H9 (cell line): ENCODE data around the gene CDK11A. TPM values are rescaled to one million over a fixed set of nuclear protein-coding genes. Genes with fewer than 3 reads are reported as not detected.

ENCODE experiments used
- DNase-seq: peaks from one replicate; pipeline ENCODE4 v3.0.0-alpha.2; 2017
- H2AFZ ChIP-seq: one replicate; pipeline ENCODE4 v1.6.1; 2013; ENCODE audit warnings: mild to moderate bottlenecking, low read length, control low read depth, moderate library complexity
- H2AK5ac ChIP-seq: 2 replicates; pipeline ENCODE4 v1.6.1; 2013; ENCODE audit warnings: low read length, control low read depth, mixed read lengths; ENCODE audit not compliant: insufficient read length
- H2BK120ac ChIP-seq: one replicate; pipeline ENCODE4 v1.6.1; 2013; ENCODE audit warnings: low read depth, mild to moderate bottlenecking, low read length, control low read depth, inconsistent platforms; ENCODE audit not compliant: poor library complexity, severe bottlenecking
- H2BK12ac ChIP-seq: 2 replicates; pipeline ENCODE4 v1.6.1; 2013; ENCODE audit warnings: low read length, control low read depth, mixed read lengths, low read depth; ENCODE audit not compliant: insufficient read length
- H2BK15ac ChIP-seq: 2 replicates; pipeline ENCODE4 v1.6.1; 2013; ENCODE audit warnings: low read depth, low read length, control low read depth
- H2BK20ac ChIP-seq: one replicate; pipeline ENCODE4 v1.6.1; 2013; ENCODE audit warnings: low read depth, mild to moderate bottlenecking, low read length, control low read depth, inconsistent platforms; ENCODE audit not compliant: poor library complexity, severe bottlenecking
- H2BK5ac ChIP-seq: 2 replicates; pipeline ENCODE4 v1.6.1; 2013; ENCODE audit warnings: low read length, control low read depth, mixed read lengths; ENCODE audit not compliant: insufficient read length
- H3K14ac ChIP-seq: 2 replicates; pipeline ENCODE4 v1.6.1; 2013; ENCODE audit warnings: low read length, control low read depth; ENCODE audit not compliant: insufficient read depth
- H3K18ac ChIP-seq: 2 replicates; pipeline ENCODE4 v1.6.1; 2013; ENCODE audit warnings: low read depth, mild to moderate bottlenecking, mixed read lengths, low read length, control low read depth; ENCODE audit not compliant: insufficient read length
- H3K23ac ChIP-seq: 2 replicates; pipeline ENCODE4 v1.6.1; 2013; ENCODE audit warnings: low read length, control low read depth, mixed read lengths, low read depth; ENCODE audit not compliant: insufficient read length
- H3K23me2 ChIP-seq: 2 replicates; pipeline ENCODE4 v1.6.1; 2013; ENCODE audit warnings: low read depth, mild to moderate bottlenecking, mixed read lengths, low read length, control low read depth; ENCODE audit not compliant: insufficient read length, poor library complexity, severe bottlenecking
- H3K27ac ChIP-seq: 2 replicates; pipeline ENCODE4 v1.5.1; 2013; ENCODE audit warnings: low read length, control low read depth, mixed read lengths, low read depth; ENCODE audit not compliant: insufficient read length
- H3K27me3 ChIP-seq: 2 replicates; pipeline ENCODE4 v1.6.1; 2013; ENCODE audit warnings: low read length, control low read depth, inconsistent platforms; ENCODE audit not compliant: insufficient read depth
- H3K4ac ChIP-seq: 2 replicates; pipeline ENCODE4 v1.6.1; 2013; ENCODE audit warnings: low read depth, mild to moderate bottlenecking, control low read depth, inconsistent platforms, low read length, moderate library complexity
- H3K4me1 ChIP-seq: 2 replicates; pipeline ENCODE4 v1.6.1; 2013; ENCODE audit warnings: low read length, control low read depth, inconsistent platforms; ENCODE audit not compliant: insufficient read depth
- H3K4me2 ChIP-seq: 2 replicates; pipeline ENCODE4 v1.6.1; 2013; ENCODE audit warnings: low read length, control low read depth, mixed read lengths; ENCODE audit not compliant: insufficient read length, insufficient read depth
- H3K56ac ChIP-seq: 2 replicates; pipeline ENCODE4 v1.6.1; 2013; ENCODE audit warnings: low read depth, mild to moderate bottlenecking, mixed read lengths, low read length, control low read depth; ENCODE audit not compliant: insufficient read length
- H3K79me1 ChIP-seq: 2 replicates; pipeline ENCODE4 v1.6.1; 2013; ENCODE audit warnings: low read depth, mild to moderate bottlenecking, moderate library complexity, low read length, control low read depth, inconsistent platforms; ENCODE audit not compliant: insufficient read depth, poor library complexity, severe bottlenecking
- H3K79me2 ChIP-seq: 2 replicates; pipeline ENCODE4 v1.6.1; 2013; ENCODE audit warnings: low read length, control low read depth, inconsistent platforms; ENCODE audit not compliant: insufficient read depth
- H3K9ac ChIP-seq: 2 replicates; pipeline ENCODE4 v1.6.1; 2013; ENCODE audit warnings: low read length, control low read depth, mixed read lengths; ENCODE audit not compliant: insufficient read length; ENCODE audit errors: extremely low read depth
- H3K9me3 ChIP-seq: one replicate; pipeline ENCODE4 v1.6.1; 2013; ENCODE audit warnings: low read depth, low read length, inconsistent platforms; ENCODE audit not compliant: control insufficient read depth
- H3T11ph ChIP-seq: one replicate; pipeline ENCODE4 v1.6.1; 2013; ENCODE audit warnings: mild to moderate bottlenecking, low read length, control low read depth, inconsistent platforms
- H4K20me1 ChIP-seq: one replicate; pipeline ENCODE4 v1.6.1; 2013; ENCODE audit not compliant: control insufficient read depth, insufficient read length, insufficient read depth
- H4K5ac ChIP-seq: 2 replicates; pipeline ENCODE4 v1.6.1; 2013; ENCODE audit warnings: low read depth, mild to moderate bottlenecking, mixed read lengths, low read length, control low read depth; ENCODE audit not compliant: insufficient read length
- H4K8ac ChIP-seq: replicated peaks from 2 replicates; pipeline ENCODE4 v1.6.1; 2013; ENCODE audit warnings: low read length, control low read depth, mixed read lengths, low read depth; ENCODE audit not compliant: insufficient read length
- H4K91ac ChIP-seq: 2 replicates; pipeline ENCODE4 v1.6.1; 2013; ENCODE audit warnings: low read depth, mild to moderate bottlenecking, moderate library complexity, mixed read lengths, low read length, control low read depth; ENCODE audit not compliant: insufficient read length
- H3K27ac Mint-ChIP-seq, 3 experiments: 2 replicates in 2 of 3; 3 replicates in 1 of 3; pipeline ENCODE4 v1.8.0; 2020 to 2021; ENCODE audit warnings: mixed read lengths in 3 of 3, mild to moderate bottlenecking in 1 of 3, moderate library complexity in 1 of 3
- H3K27me3 Mint-ChIP-seq: 2 replicates; pipeline ENCODE4 v1.8.0; 2021; ENCODE audit warnings: low read depth, mild to moderate bottlenecking, moderate library complexity, mixed read lengths
- H3K36me3 Mint-ChIP-seq, 3 experiments: 2 replicates in 2 of 3; 3 replicates in 1 of 3; pipeline ENCODE4 v1.8.0; 2020 to 2021; ENCODE audit warnings: low read depth in 3 of 3, mixed read lengths in 3 of 3; ENCODE audit not compliant: insufficient read depth in 1 of 3
- H3K4me1 Mint-ChIP-seq, 2 experiments: 2 replicates each; pipeline ENCODE4 v1.8.0; 2020; ENCODE audit warnings: mixed read lengths in 2 of 2
- H3K4me3 Mint-ChIP-seq, 2 experiments: 2 replicates in 1 of 2; 3 replicates in 1 of 2; pipeline ENCODE4 v1.8.0; 2020 to 2021; ENCODE audit warnings: mild to moderate bottlenecking in 2 of 2, mixed read lengths in 2 of 2, moderate library complexity in 1 of 2
- H3K9me3 Mint-ChIP-seq, 2 experiments: 2 replicates in 1 of 2; 3 replicates in 1 of 2; pipeline ENCODE4 v1.8.0; 2020; ENCODE audit warnings: mild to moderate bottlenecking in 2 of 2, mixed read lengths in 2 of 2, moderate library complexity in 1 of 2
- CTCF ChIP-seq: fragments of 200-600 bp; sonication (generic); conservative IDR thresholded peaks from 3 replicates; pipeline ENCODE4 v1.8.0; 2021; ENCODE audit warnings: antibody characterized with exemption, mild to moderate bottlenecking
- WGBS: extraction: QIAGEN DNeasy Blood & Tissue Kit; methylation state at CpG from one replicate; pipeline ENCODE4 v1.1.7; 2013; ENCODE audit warnings: missing lambda C conversion rate, low lambda C conversion rate, mixed read lengths; ENCODE audit not compliant: insufficient read length; ENCODE audit errors: extremely low coverage; 5-methylcytosine and 5-hydroxymethylcytosine counted together
- total RNA-seq: library from RNA; stranded (reverse); gene quantifications from 2 replicates; pipeline ENCODE4 v1.2.1, GENCODE V29; 2021

Gene CDK11A
- total RNA-seq, 1 experiment from 2014 or later = 49.5 TPM

GRCh38 chr1:1753607-1754005 is 29.4 kb upstream of the CDK11A start:
- H3K9me3 Mint-ChIP-seq = no peaks in the 10 kb centered on the region; a peak in 1 of 5 replicates
- Histone ChIP-seq H4K20me1 (no peaks in the 10 kb centered on the region), H3K4ac (no peak overlapping the region), H2AK5ac (no peak overlapping the region), H3K56ac (no peak overlapping the region), H2BK120ac (no peak overlapping the region), H3K23ac (no peak overlapping the region), H3K9me3 (no peaks in the 10 kb centered on the region), H3K4me1 (no peaks in the 10 kb centered on the region), H2BK5ac (no peak overlapping the region), H3K9ac (no peak overlapping the region), H3K4me2 (no peak overlapping the region), H2BK20ac (no peak overlapping the region), H2BK15ac (no peak overlapping the region), H3K18ac (no peak overlapping the region), H3K14ac (no peak overlapping the region), H3K23me2 (no peaks in the 10 kb centered on the region), H3K79me1 (peaks cover 3% of the 10 kb centered on the region), H3K79me2 (no peaks in the 10 kb centered on the region), H3K27ac (no peak overlapping the region), H2AFZ (no peak overlapping the region), H3K27me3 (no peaks in the 10 kb centered on the region), H4K8ac (no peak overlapping the region), H4K5ac (no peak overlapping the region), H2BK12ac (no peak overlapping the region), H4K91ac (no peak overlapping the region), H3T11ph (no peak overlapping the region)
- H3K4me3 Mint-ChIP-seq = no peak overlapping the region
- H3K27me3 Mint-ChIP-seq = no peaks in the 10 kb centered on the region; the same call in 1 of the 2 replicates
- no peak for DNase-seq
- H3K36me3 Mint-ChIP-seq = peaks cover 28 to 53% (median 48%) of the 10 kb centered on the region in 3 experiments; a peak in 6 of 7 replicates
- WGBS = no CpG with 5 or more reads among the region's 16 CpGs
- H3K27ac Mint-ChIP-seq = peak overlapping the region in 1 of 3 experiments; percentile 79; a peak in 2 of 7 replicates
- TF ChIP-seq CTCF = no peak
- H3K4me1 Mint-ChIP-seq = peaks cover under 1 to 2% of the 10 kb centered on the region in 2 experiments; a peak in 3 of 4 replicates
